GM21619 (cell line): ENCODE data around the gene GPHA2.

Experiments used
- ATAC-seq: cut with Tn5 transposase; IDR thresholded peaks from one replicate; pipeline ENCODE4 v1.9.1; 2021; ENCODE audit not compliant: unreplicated experiment

Gene GPHA2

GRCh38 chr11:64911142-64911541 is 24.6 kb downstream of the GPHA2 start:
- ATAC-seq, result no peak

DNA sequence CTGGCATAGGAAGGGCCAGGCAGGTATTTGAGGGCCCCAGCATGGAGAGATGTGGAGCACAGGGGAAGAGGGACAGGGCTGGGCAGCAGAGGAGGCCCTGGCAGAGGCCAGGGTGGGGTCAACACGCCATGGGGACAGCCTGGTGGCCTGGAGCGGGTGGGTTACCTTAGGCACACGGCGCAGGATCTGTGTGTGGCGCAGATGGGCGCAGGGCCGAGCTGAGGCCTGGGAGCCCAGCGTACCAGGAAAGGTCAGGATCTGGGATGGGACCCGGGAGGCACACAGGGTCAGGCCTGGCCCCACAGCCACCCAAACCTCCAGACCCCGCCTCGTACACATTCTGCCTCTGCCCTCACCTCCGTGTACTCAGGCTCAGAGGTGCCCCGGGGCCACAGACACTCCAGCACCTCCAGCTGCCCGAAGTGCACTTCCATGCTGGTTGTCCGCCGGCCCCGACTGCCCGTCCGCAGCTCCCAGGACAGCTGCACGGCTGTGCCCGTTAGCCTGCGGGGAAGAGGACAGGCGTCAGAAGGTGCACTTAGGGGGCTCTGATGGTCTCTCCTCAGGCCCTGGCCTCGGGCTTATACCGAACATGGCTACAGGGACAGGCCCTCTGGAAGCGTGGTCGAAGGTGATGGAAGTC is 25.1 kb downstream of the GPHA2 start:
- no peak for ATAC-seq

GRCh38 chr11:64909653-64910343 is 25.9 kb downstream of the GPHA2 start:
- ATAC-seq, result no peak

- ATAC-seq, result no peak
Observed at GRCh38 chr11:64908766-64909165, 26.9 kb downstream of the GPHA2 start.

DNA sequence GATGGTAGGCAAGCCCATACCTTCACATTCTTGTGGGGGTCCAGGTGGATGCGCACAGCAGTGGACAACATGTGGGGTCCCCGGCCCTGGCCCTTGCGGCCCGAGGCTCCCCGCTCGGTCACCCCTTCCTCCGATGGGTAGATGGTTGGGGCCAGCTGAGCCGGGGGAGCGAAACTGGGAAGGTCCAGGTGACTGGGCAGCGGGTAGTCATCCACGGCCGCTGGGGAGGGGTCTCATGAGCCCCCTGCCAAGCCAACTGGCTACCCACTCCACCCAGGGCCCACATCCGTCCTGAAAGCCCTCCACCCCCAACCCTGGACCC is 29.4 kb downstream of the GPHA2 start:
- no peak for ATAC-seq

GRCh38 chr11:64905516-64906313 is 30.0 kb downstream of the GPHA2 start:
- ATAC-seq, result no peak

DNA sequence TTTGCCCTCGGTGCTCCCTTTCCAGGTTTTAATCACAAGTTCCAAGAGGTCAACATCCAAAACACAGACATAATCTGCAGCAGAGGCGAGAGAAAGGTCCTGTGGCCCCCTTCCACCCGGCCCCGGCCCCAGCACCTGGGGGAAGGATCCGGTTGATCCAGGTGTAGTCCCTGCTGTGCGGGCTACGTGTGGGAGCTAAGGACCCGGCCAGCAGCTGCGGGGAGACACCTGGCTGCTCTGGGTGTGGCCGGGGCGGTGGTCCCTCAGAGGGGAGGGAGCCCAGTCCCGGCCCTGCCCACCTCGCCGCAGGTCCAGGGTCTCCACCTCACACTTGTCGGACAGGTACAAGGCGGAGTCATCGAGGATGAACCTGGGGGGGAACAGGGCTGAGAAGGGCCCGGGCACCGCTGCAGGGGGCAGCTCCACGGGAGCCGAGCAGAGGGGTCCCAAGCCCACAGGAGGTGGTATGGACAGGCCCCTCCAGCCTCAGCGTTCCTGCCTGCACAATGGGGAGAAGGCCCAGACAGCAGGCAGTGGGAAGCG is 32.3 kb downstream of the GPHA2 start:
- ATAC-seq, result no peak

DNA sequence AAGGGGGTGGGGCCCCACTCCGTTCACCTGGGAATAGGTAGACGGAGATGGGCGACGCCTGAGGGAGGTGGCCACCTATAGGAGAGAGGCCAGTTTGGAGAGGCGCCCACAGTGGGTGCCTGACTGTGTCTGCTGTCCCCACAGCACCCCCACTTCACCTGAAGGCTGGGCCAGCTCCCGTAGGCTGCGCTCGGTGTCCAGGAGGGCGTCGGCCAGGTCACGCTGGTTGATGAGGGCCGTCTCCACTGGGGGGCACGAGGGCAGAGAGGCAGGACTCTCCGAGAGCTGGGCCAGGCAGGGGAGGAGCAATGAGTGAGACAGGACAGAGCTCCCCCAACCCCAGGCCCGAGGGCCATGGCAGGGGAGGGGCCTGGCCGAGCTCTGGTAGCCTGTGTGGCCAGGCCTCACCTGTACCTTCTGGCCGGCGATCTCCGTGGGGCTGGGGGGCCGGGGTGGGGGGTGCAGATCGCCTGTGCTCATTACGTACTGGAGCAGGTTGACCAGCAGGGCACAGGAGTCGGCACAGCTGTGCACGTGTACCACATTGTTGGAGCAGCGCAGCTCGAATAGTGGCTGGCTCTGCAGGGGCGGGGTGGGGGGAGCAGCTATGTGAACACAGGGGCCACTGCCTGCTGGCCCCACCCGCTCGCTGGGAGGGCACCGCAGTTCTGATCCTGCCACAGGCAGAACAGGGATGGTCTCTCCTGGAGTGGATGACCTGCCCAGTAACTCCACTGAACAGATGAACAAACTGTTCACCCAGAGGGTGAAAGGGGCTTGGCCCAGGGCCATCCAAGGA is 33.4 kb downstream of the GPHA2 start:
- ATAC-seq, result no peak

DNA sequence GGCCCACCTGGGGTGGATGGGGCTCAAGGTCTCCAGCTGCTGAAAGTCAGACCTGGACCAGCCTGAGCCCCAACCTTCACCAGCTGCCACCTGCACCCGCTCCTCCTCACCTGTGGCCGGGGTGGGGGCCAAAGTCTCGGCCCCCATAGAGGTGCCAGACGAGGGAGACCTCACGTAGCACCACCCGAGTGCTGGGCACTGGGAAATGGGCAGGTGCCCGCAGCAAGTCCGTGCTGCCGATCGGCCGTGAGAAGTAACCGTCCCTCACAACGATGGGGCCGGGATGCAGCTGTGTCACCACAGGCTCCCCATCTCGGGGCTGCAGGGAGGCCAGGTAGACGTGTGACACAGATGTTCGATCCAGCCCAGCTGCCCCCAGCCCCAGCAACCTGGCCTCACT is 34.9 kb downstream of the GPHA2 start:
- ATAC-seq, result no peak

GRCh38 chr11:64900263-64900678 is 35.4 kb downstream of the GPHA2 start:
- no peak for ATAC-seq

GRCh38 chr11:64898541-64898940 is 37.2 kb downstream of the GPHA2 start:
- ATAC-seq, result no peak

- ATAC-seq, result no peak
Observed at GRCh38 chr11:64898076-64898445, 37.6 kb downstream of the GPHA2 start.

GRCh38 chr11:64897381-64898075 is 38.2 kb downstream of the GPHA2 start:
- ATAC-seq, result no peak

- no peak for ATAC-seq
Observed at GRCh38 chr11:64896448-64897022, 39.2 kb downstream of the GPHA2 start.

DNA sequence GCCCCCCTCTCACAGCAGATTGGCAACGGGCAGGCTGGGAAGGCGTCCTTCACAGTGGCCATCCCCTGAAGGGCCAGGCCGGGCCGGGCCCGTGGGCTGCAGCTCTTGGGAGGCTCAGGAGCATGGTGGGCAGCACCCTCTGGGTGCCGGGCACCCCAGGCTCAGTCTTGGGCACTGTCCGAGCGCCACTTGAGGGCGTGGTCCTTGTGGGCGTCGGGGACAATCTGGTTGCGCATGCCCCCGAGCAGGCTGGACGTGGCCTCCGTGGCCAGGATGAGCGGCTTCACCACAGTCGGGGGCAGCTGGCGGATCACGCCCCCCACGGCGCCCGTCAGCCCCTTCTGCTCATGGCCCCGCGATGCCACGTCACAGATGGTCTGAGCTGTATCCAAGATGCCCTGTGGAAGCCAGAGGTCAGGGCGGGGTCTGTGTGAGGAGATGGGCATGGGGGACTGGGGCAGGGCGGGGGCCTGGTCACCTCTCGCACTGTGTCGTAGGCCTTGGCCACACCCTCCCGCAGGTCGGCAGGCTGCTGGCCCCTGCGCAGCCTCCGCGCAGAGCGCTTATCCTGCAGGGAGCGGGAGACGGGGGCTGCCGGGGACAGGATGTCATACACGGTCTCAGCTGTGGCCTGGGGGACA is 40.8 kb downstream of the GPHA2 start:
- no peak for ATAC-seq

DNA sequence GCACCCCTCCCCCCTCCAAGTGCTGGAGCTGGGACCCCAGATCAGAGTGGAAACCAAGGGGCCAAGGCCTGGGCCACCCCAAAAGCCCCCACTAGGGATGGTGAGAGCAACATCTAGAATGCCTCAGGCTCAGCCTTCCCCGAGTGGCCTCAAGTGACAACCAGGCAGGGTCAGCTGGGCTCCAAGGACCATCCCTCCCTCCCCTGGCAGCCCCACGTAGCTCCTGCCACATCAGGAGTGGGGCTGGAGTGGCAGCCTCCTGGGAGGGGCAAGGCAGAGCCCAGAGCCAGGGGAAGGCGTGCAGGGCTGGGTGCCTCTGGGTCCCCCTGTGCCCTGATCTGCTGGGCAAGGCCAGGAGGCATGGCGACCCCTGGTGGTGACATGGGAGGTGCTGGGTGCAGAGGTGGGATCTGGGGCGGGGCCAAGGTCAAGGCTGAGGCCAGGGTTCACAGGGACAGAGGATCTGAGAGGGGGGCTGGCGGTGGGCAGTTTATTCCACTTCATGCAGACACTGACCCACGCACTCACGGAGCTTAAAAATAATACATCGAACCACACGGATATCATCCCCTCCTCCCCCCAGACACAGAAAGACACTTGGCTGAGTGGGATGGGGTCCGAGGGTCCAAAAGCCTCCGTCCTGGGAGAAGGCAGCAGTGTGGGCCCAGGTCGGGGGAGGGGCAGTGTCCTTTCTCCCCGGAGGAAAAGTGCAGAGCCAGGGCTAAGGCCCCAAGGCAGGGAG is 41.5 kb downstream of the GPHA2 start:
- peak; percentile 57 for ATAC-seq

DNA sequence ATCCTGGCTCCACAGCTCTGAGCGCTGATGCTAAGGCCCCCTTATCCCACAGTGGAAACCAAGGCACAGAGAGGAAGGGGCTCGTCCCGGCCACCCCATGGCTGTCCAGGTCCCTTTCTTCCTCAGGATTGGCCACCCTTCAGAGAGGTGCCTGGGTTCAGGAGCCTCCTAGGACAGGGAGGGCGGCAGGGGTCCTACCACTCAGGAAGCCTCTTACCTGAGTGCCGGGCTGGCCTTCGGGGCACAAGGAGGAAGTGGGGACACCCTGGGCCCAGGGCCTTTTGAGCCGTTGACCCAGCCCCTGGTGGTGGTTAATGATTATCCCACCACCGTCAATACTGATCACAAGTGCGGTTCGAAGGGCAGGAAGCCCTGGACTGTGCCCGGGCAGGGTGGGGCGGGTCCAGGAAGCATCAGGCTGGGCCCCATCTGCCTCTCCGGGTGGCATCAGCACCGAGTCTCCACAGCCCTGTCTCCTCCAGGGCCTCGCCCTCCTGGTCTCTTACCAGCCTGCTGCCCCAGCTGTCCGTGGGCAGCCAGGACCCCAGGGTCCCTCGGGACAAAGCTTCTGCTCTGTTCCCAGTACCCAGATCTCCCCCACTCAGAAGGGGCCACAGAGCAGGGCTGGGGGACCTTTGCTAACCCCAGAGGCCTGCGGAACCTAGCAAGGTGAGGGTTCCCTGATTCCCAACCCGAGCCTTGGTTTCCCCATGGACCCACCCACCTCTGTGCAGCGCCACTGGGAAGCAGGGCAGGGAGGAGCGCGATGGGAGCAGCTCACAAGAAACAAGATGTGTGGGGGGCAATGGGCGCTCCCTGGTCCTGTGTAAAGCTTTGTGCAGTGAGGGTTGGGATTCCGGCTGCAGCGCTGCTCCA is 42.3 kb downstream of the GPHA2 start:
- no peak for ATAC-seq

- ATAC-seq, result no peak
Observed at GRCh38 chr11:64892838-64893193, 42.9 kb downstream of the GPHA2 start.
